HCT116 (cell line): ENCODE results near the gene CFAP99. TPM values are rescaled to one million over a fixed set of nuclear protein-coding genes. Genes with fewer than 3 reads are reported as not detected.

Experiments used
- ATAC-seq: fragments of 200-7000 bp; cut with Tn5 transposase; 2 replicates; pipeline ENCODE4 v1.9.1; 2020; ENCODE audit warnings: mild to moderate bottlenecking, moderate library complexity
- BruUV-seq: library from RNA; stranded (reverse); fragments of 400-500 nt; replicated peaks from 2 replicates; lab custom pipeline; 2021; lab: Mats Ljungman, UMichigan
- CTCF ChIA-PET: fragments of 300-600 bp; sonication (Branson Sonifier 250); formaldehyde crosslinking; loops from one replicate; lab custom pipeline; 2021; ENCODE audit warnings: antibody characterized with exemption; lab: Charles Lee
- POLR2A ChIA-PET: fragments of 300-600, 350-600 bp; sonication (Branson Sonifier 250); formaldehyde crosslinking; loops from one replicate; lab custom pipeline; 2021; ENCODE audit warnings: antibody characterized with exemption; lab: Charles Lee
- RAD21 ChIA-PET, 2 experiments: fragments of 300-600 bp; sonication (Branson Sonifier 250); formaldehyde crosslinking; loops; one replicate each; lab custom pipeline; 2023; ENCODE audit warnings: low total read pairs in 2 of 2; ENCODE audit not compliant: uncharacterized antibody in 2 of 2, unreplicated experiment in 2 of 2, low non-redundant PET in 1 of 2; lab: Charles Lee
- DNase-seq: peaks from one replicate; pipeline ENCODE4 v3.0.0-alpha.2; 2010; ENCODE audit warnings: low read depth, low spot score
- H2AFZ ChIP-seq: fragments of 200-600 bp; shearing (Covaris generic), sonication (generic); 2 replicates; pipeline ENCODE4 v1.6.1; 2017; ENCODE audit warnings: low read depth, mixed run types, mixed read lengths, antibody characterized with exemption, low read length; ENCODE audit not compliant: poor library complexity, severe bottlenecking
- H3K27ac ChIP-seq: 2 replicates; pipeline ENCODE4 v1.5.1; 2012; ENCODE audit warnings: low read depth, low read length
- H3K27me3 ChIP-seq: fragments of 200-600 bp; sonication (generic); 2 replicates; pipeline ENCODE4 v1.6.1; 2016; ENCODE audit warnings: mixed run types, low read length, mixed read lengths; ENCODE audit not compliant: insufficient read depth
- H3K36me3 ChIP-seq, 2 experiments: fragments of 200-500 bp in 1 of 2; fragments of 200-600 bp in 1 of 2; sonication (Bioruptor generic) in 1 of 2; sonication (generic) in 1 of 2; 2 replicates each; pipeline versions ENCODE4 v1.5.1 to v1.6.1; 2014 to 2016; ENCODE audit warnings: low read length in 2 of 2, inconsistent platforms in 1 of 2, mixed read lengths in 1 of 2, mixed run types in 1 of 2; ENCODE audit not compliant: insufficient read depth in 2 of 2, control insufficient read depth in 1 of 2
- H3K4me1 ChIP-seq, 2 experiments: fragments of 200-600 bp in 1 of 2; sonication (generic) in 1 of 2; 2 replicates each; pipeline versions ENCODE4 v1.5.1 to v1.6.1; 2012 to 2017; ENCODE audit warnings: low read length in 2 of 2, inconsistent platforms in 1 of 2, mild to moderate bottlenecking in 1 of 2, mixed read lengths in 1 of 2, mixed run types in 1 of 2, moderate library complexity in 1 of 2; ENCODE audit not compliant: insufficient read depth in 2 of 2, control insufficient read depth in 1 of 2
- H3K4me2 ChIP-seq: fragments of 200-600 bp; sonication (generic); 2 replicates; pipeline ENCODE4 v1.6.1; 2017; ENCODE audit warnings: mixed run types, low read length, mixed read lengths
- H3K4me3 ChIP-seq, 2 experiments: fragments of 200-600 bp in 1 of 2; sonication (generic) in 1 of 2; replicated peaks in 1 of 2; 2 replicates each; pipeline ENCODE4 v1.5.1; 2011 to 2016; ENCODE audit warnings: low read length in 2 of 2, control low read depth in 1 of 2, low read depth in 1 of 2, mild to moderate bottlenecking in 1 of 2, mixed read lengths in 1 of 2, mixed run types in 1 of 2
- H3K79me2 ChIP-seq: fragments of 200-600 bp; sonication (generic); 2 replicates; pipeline ENCODE4 v1.6.1; 2017; ENCODE audit warnings: mild to moderate bottlenecking, mixed run types, low read length, moderate library complexity, mixed read lengths; ENCODE audit not compliant: insufficient read depth
- H3K9ac ChIP-seq: fragments of 200-600 bp; sonication (generic); 2 replicates; pipeline ENCODE4 v1.6.1; 2016; ENCODE audit warnings: low read length, mixed read lengths
- H3K9me2 ChIP-seq: fragments of 200-600 bp; sonication (generic), shearing (Covaris generic); 2 replicates; pipeline ENCODE4 v1.6.1; 2017; ENCODE audit warnings: mixed run types, mild to moderate bottlenecking, moderate library complexity; ENCODE audit not compliant: insufficient read depth
- H3K9me3 ChIP-seq, 2 experiments: fragments of 200-500 bp in 1 of 2; fragments of 200-600 bp in 1 of 2; sonication (Bioruptor generic) in 1 of 2; sonication (generic) in 1 of 2; 2 replicates each; pipeline ENCODE4 v1.6.1; 2014 to 2017; ENCODE audit warnings: low read length in 2 of 2, mixed read lengths in 2 of 2, inconsistent platforms in 1 of 2, low read depth in 1 of 2, mild to moderate bottlenecking in 1 of 2, mixed run types in 1 of 2, moderate library complexity in 1 of 2; ENCODE audit not compliant: control insufficient read depth in 1 of 2, insufficient read depth in 1 of 2
- H4K20me1 ChIP-seq: fragments of 200-600 bp; sonication (generic), shearing (Covaris generic); 2 replicates; pipeline ENCODE4 v1.6.1; 2017; ENCODE audit warnings: mixed run types, mild to moderate bottlenecking, moderate library complexity; ENCODE audit not compliant: insufficient read depth
- CBX3 ChIP-seq: IDR thresholded peaks from 2 replicates; pipeline ENCODE4 v1.6.1; 2012; ENCODE audit warnings: low read depth
- CEBPB ChIP-seq: IDR thresholded peaks from 2 replicates; pipeline ENCODE4 v1.6.1; 2012; ENCODE audit warnings: low read depth
- CTCF ChIP-seq, 3 experiments: fragments of 200-600 bp in 1 of 3; sonication (generic) in 1 of 3; IDR thresholded peaks in 2 of 3; conservative IDR thresholded peaks in 1 of 3; 2 replicates each; pipeline ENCODE4 v1.5.1; 2012 to 2017; ENCODE audit warnings: low read depth in 2 of 3, low read length in 2 of 3, antibody characterized with exemption in 1 of 3, borderline replicate concordance in 1 of 3, control low read depth in 1 of 3, mild to moderate bottlenecking in 1 of 3, mixed read lengths in 1 of 3, mixed run types in 1 of 3, moderate library complexity in 1 of 3; ENCODE audit not compliant: insufficient read depth in 1 of 3
- FOSL1 ChIP-seq: IDR thresholded peaks from 2 replicates; pipeline ENCODE4 v1.6.1; 2012; ENCODE audit warnings: low read depth
- JUND ChIP-seq: IDR thresholded peaks from 2 replicates; pipeline ENCODE4 v1.6.1; 2012
- POLR2A ChIP-seq: IDR thresholded peaks from 2 replicates; pipeline ENCODE4 v1.7.0; 2011; ENCODE audit warnings: borderline replicate concordance; ENCODE audit not compliant: insufficient read depth, insufficient read length; ENCODE audit errors: extremely low read depth
- POLR2AphosphoS5 ChIP-seq: IDR thresholded peaks from 2 replicates; pipeline ENCODE4 v1.6.1; 2011; ENCODE audit warnings: mild to moderate bottlenecking, low read depth, low read length, moderate library complexity
- RAD21 ChIP-seq: IDR thresholded peaks from 2 replicates; pipeline ENCODE4 v1.6.1; 2012; ENCODE audit warnings: low read depth, mild to moderate bottlenecking
- REST ChIP-seq: IDR thresholded peaks from 2 replicates; pipeline ENCODE4 v1.6.1; 2012; ENCODE audit warnings: low read depth
- SIN3A ChIP-seq: IDR thresholded peaks from 2 replicates; pipeline ENCODE4 v1.6.1; 2012; ENCODE audit warnings: low read depth
- SP1 ChIP-seq: IDR thresholded peaks from 2 replicates; pipeline ENCODE4 v1.6.1; 2012; ENCODE audit warnings: low read depth
- SRF ChIP-seq: IDR thresholded peaks from 2 replicates; pipeline ENCODE4 v1.6.1; 2012; ENCODE audit warnings: low read depth
- TCF7L2 ChIP-seq: IDR thresholded peaks from 2 replicates; pipeline ENCODE4 v1.7.0; 2011; ENCODE audit warnings: borderline replicate concordance, inconsistent platforms; ENCODE audit not compliant: insufficient read depth, insufficient read length; ENCODE audit errors: extremely low read depth
- YY1 ChIP-seq: IDR thresholded peaks from 2 replicates; pipeline ENCODE4 v1.6.1; 2011; ENCODE audit warnings: low read length, low read depth, moderate library complexity, mild to moderate bottlenecking; ENCODE audit not compliant: insufficient replicate concordance; ENCODE audit errors: extremely low read depth
- ZBTB33 ChIP-seq: IDR thresholded peaks from 2 replicates; pipeline ENCODE4 v1.6.1; 2011; ENCODE audit warnings: mild to moderate bottlenecking, low read length, moderate library complexity; ENCODE audit not compliant: insufficient replicate concordance; ENCODE audit errors: extremely low read depth
- intact Hi-C: fragments of 100-400 bp; cut with micrococcal nuclease; formaldehyde crosslinking; loops from 2 replicates; pipeline ENCODE4 v1.10.0; 2022
- total RNA-seq: library from RNA; stranded (reverse); gene quantifications from one replicate; pipeline ENCODE4 v1.2.1, GENCODE V29; 2021; ENCODE audit not compliant: unreplicated experiment
- TF ChIP-seq, protein P1 (sequence below): IDR thresholded peaks from 2 replicates; pipeline ENCODE4 v1.6.1; 2012

CFAP99 gene
- total RNA-seq, 1 experiment from 2014 or later, result 0.42 TPM

DNA sequence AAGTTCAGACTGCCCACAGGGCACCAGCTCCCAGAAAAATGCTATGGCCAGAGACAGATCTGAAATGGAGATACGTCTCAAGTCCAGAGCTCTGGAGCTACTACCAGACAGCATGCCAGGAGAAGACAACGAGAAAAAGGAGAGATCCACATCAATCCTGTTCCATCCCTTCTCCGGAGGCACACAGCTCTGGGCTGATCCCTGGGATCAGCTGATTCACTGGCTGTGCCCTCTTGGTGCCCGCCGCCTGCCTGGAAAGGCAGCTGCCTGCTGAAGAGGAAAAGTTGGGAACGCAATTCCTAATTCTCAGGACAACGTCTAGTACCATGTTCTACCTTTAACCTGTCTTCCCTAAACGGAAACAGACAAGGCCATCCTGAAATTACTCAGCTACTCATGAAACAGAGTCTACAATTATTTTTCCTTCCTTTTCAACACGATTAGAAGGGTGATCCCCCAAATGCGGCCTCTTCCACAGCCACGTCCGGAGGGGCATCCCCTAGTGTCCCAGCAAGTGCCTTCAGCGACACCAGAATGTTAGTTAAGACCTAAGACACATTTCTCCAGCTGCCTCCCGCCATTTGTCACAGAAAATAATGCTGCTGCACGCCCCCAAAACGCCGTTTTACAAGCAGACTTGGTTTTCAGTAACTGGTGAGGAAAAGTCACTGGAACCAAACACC lies 2.7 kb upstream of the CFAP99 start:
- peaks cover 47% of the 10 kb centered on the region for H3K79me2 ChIP-seq
- POLR2A ChIA-PET, result no interaction called here
- TF ChIP-seq CEBPB, result no peak
- no peak for TF ChIP-seq SRF
- no peak for TF ChIP-seq POLR2A
- no peak for TF ChIP-seq SP1
- no peak for TF ChIP-seq TCF7L2
- TF ChIP-seq CBX3, result no peak
- TF ChIP-seq FOSL1, result no peak
- TF ChIP-seq YY1, result no peak
- TF ChIP-seq JUND, result no peak
- no peak for TF ChIP-seq POLR2AphosphoS5
- TF ChIP-seq ZBTB33, result no peak
- no peak for TF ChIP-seq CTCF (IDR thresholded peaks at IDR 0.05 in 2 of 3, conservative IDR thresholded peaks at IDR 0.05 in 1 of 3; ENCODE audit: borderline replicate concordance in 1 of 3, insufficient read depth in 1 of 3, low read depth in 2 of 3, low read length in 2 of 3)
- no peak for TF ChIP-seq RAD21
- TF ChIP-seq, protein P1, sequence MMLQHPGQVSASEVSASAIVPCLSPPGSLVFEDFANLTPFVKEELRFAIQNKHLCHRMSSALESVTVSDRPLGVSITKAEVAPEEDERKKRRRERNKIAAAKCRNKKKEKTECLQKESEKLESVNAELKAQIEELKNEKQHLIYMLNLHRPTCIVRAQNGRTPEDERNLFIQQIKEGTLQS, result no peak
- no peak for TF ChIP-seq REST
- no peak for TF ChIP-seq SIN3A
- CTCF ChIA-PET, result interaction anchor here (2.3 kb wide), 1 partner anchor 25 kb away, joined by 9 read pairs; no protein-coding TSS in a partner anchor
- intact Hi-C loops, result no loop called here
- ATAC-seq (no peak), DNase-seq (no peak)
- RAD21 ChIA-PET, result no interaction called here
- H3K4me1 ChIP-seq, result peaks cover 39 to 74% of the 10 kb centered on the region in 2 experiments
- no peak overlapping the region for H2AFZ ChIP-seq
- H3K27me3 ChIP-seq, result peaks cover 19% of the 10 kb centered on the region; the same call in 1 of the 2 replicates
- no peaks in the 10 kb centered on the region for H3K9me3 ChIP-seq
- no peaks in the 10 kb centered on the region for H3K36me3 ChIP-seq
- BruUV-seq, result no TSS peak
- H3K9me2 ChIP-seq, result no peaks in the 10 kb centered on the region
- H4K20me1 ChIP-seq, result no peaks in the 10 kb centered on the region
- H3K27ac ChIP-seq, result peak overlapping the region; percentile 59; the same call in 1 of the 2 replicates
- H3K4me3 ChIP-seq, result peak overlapping the region; percentile 73 to 76
- peak overlapping the region; percentile 68 for H3K9ac ChIP-seq
- peak overlapping the region; percentile 96 for H3K4me2 ChIP-seq
